DMS153 (cell line): ENCODE data around the gene PAK1.
A peak's percentile ranks its signal among the peaks of the same experiment; 100 is the strongest.
"Not testable (repeated sequence)": the region's sequence is repeated elsewhere in the genome, so short reads cannot be mapped to it uniquely, and the experiment has no call there.

Experiments
- DNase-seq: peaks from one replicate; lab custom pipeline; 2025; lab: John Stamatoyannopoulos, UW

The PAK1 gene

DNA sequence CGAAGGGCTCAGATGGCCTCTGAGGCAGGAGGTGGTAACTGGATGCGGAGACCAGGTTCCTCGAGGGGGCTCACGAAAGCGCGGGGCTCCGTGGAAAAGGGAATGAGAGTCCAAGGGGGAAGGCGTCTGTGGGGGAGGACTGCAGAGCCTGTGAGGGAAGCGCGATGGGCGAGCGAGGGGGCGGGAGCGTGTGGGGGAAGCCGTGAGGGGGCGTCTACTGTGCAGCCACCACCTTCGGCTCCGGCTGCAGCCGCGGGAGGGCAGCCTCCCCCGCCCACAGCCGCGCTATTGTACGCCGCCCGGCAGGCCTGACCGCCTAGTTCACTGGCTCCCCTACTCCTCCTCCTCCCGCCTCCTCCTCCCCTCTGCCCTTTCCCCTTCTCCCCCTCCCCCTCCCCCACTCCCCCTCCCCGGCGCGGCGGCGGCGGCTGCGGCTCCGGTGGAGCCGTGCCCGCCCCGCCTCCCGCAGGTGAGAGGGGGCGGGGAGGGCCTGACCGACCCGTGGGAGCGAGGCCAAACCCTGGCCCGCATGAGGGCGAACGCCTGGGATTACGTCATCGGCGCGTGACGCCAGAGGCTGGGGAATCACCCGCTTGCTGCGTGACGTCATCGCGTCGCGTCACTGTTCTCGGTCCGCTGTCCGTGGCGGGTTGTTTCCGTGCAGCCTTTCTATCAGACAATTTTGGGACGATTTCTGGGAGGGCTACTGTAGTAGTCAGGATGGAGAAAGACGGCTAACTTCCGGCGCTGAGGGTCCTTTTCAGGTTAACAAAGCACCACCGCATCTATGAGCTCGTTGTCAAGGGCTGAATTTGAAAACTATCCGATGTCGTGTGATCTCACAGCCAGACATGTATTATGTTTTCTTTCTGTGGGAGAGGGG lies at the start of gene PAK1:
TSS of gene PAK1 (minus strand) at position 294 of the 883 bp plus-strand sequence. CDS start 81,574 bp downstream, outside the sequence.
- peak; percentile 91 for DNase-seq

DNA sequence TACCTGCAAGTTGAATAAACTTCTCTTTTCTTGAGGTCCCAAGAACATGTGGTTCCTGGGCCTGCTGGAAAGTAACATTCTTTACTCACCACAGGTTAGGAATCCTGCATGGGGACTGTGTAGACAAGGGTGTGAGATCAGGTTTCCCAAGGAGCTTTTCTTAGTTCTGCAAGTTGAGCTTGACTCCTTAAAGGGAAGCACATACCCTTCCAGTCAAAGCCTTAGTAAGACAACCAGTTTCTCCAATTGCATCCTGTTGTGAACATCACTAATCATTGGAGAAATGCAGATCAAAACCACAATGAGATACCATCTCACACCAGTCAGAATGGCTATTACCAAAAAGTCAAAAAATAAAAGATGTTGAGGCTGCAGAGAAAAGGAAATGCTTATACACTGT lies 48.3 kb upstream of the PAK1 start:
- no peak for DNase-seq

DNA sequence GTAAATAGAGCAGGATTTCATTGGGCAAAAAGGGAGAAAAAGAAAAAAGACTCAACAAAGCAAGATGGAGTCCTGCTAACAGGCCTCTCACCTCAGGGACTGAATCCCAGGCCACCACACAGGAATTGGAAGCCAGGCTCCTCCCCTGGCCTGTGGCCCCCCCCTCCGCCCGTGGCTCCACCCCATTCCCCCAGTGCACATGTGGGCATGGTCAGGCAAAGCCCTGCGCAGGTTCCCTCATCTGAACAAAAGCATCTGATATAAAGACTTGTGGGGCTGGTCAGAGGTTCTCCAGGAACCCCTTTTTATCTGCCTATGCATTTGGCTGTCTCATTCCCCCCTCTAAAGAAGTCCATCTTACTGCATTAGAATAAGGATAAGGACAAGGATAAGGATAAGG lies 46.0 kb upstream of the PAK1 start:
- DNase-seq: no peak

DNA sequence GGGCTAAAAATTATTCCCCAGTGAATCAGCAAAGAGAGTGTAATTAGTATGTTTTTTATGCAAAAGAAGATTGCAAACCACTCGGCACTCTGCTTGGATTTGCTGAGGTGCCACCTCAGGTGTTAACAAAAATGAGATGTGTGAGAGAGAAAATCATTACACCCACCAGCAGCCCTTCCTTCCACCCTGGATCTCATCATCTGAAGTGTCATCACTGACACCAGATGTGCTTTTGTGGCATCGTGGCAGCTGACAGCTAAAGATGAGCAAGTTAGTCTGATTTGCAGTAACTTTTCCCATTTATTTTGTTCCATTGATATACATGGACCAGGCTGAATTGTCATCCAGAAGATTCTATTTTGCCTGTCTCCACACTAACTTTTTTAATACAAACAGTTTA lies 44.6 kb upstream of the PAK1 start:
- no peak for DNase-seq

DNA sequence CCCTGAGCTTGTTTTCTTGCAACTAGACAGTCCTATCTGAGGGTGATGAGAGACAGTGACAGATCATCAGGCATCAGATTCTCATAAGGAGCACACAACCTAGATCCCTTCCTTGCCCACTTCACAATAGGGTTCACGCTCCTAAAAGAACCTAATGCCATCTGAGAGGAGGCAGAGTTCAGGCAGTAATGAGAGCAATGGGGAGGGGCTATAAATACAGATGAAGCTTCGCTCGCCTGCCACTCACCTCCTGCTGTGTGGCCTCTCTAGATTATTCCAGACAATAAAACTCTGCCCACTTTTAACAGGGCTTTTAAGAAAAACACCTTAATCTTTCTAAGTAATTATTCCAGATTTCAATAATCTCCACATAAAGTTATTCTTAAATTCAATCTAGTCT lies 43.9 kb upstream of the PAK1 start:
- DNase-seq: no peak

DNA sequence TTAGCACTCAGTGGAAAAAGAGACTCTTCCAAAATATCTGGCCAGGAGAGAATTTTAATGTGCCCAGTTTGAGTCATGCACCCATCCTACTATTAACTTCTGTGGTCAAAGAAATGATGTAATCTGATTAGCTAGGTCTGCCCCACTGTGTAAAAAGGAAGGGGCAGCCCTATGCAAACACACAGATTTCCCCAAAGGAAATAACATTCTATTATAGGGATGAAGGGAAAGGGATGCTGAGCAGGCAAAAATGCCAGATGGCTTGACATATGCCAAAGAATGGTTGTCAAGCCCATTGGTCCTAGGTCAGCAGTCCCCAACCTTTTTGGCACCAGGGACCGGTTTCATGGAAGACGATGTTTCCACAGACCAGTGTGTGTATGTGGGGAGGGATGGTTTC lies 43.3 kb upstream of the PAK1 start:
- DNase-seq: no peak

DNA sequence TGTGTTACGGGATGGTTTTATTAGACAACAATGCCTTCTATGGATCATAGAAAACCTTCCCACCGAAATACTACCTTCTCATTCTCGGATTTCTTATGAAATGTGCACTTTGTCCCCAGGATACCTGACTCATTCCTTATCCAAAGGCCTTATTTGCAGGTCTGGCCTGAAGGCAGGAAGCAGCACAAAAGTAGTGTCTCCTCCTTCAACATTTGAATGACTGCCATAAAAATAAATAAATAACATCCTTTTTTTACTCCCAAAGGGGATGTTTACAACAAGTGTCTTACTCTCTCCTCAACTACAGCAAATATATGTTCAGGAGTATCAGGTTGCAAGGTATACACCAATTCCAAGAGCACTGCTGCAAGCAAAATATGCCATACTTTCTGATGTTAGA lies 41.6 kb upstream of the PAK1 start:
- DNase-seq: peak; percentile 69

DNA sequence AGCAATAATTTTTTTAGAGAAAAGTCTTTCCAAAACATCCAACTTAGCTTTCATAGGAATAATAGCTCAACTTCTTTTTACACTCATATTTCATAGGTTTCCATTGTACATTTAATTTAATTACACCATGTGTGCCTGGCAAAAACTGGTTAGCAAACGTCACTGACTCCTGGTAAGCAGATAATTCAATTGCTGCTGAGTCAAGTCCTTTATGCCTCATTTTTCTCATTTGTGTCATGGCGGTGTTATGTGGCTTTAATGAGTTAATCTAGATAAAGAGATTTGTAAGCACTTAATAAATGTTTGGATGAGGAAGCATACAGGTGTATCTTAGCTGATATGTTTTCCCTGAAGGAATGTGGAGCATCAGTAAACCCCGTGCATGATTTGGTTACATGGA lies 41.2 kb upstream of the PAK1 start:
- DNase-seq: no peak

DNA sequence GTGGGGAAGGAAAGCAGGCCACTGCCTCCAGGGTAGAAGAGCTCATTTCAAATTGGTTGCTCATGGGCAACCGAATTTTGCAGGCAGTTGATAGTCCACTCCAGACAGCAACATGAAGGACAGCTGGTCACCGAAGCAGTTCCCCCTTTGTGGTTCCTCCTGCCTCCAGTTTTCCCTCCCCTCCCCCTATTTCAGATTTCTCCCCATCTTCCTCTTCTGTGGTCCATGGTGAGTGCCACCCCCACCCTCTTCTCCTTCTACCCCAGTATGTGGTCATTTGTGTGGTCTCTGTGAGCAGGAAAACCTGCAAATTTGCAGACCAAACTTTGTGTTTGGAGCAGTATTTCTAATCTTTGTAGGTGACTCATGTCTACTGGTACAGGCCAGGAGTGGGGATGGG lies 38.2 kb upstream of the PAK1 start:
- no peak for DNase-seq

DNA sequence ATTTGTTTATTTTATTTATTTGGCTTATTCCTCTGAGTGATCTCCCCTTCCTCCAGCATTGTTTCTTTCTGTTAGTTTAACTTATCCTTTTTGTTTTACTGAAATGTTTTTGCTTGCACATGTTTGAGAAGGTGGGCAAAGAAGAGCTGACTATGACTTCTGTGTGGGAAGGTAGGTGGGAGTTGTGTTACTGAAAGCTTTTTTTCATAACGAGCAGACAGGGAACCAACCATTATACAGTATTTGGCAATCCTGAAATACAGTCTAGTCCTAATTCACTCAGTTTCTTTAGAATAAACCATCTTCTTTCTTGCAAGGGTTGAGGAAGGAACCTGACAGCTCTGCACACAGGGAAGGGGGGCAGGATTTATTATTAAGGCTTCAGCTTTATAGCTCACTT lies 37.0 kb upstream of the PAK1 start:
- DNase-seq: no peak

DNA sequence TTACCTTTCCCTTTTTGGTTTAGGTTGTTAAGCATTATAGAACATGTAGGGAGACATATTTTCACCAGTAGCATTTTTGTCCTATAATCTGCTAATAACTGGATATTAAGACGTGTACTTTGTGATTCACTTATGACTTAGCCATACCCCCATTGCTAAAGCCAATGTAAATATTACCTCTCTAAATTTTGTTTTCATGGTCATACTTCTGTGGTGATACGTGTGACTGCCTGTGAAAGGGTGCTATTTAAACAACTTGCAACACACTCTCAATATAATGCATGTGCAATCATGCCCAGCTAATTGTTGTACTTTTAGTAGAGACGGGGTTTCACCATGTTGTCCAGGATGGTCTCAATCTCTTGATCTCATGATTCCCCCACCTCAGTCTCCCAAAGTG lies 36.2 kb upstream of the PAK1 start:
- no peak for DNase-seq

DNA sequence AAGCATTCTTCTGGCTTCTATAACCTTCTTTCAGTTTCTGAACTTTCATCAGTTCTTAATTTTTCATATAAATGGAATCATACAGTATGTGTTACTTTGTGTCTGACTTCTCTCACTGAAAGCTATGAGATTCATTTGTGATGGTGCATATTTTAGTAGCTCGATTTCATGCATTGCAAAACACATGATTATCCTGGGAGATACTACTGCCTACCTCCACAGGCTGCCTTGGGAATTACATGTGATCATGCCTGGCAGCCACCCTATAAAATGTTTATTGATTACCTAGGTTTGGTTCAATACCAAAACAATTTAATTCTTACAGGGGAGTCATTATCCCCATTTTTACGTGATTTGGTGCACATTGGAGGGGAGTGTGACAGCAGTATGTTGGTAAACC lies 34.1 kb upstream of the PAK1 start:
- no peak for DNase-seq

DNA sequence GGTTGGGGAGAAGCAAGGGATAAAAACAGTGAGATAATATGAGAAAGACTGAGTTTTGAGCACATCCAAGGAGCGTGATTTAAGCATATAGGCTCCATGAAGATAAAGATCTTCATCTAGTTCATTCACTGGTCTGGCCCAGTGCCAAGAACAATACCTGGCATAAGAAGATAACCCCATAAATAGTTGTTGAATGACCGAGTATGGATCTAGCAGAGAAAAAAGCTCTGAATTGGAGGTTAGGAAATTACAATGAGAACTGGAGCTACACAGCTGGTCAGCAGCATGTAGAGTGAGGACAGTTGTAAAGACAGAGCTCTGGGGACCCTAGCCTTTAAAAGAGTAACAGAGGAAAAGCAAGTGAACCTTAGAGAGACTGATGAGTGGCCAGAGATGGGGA lies 33.0 kb upstream of the PAK1 start:
- no peak for DNase-seq

DNA sequence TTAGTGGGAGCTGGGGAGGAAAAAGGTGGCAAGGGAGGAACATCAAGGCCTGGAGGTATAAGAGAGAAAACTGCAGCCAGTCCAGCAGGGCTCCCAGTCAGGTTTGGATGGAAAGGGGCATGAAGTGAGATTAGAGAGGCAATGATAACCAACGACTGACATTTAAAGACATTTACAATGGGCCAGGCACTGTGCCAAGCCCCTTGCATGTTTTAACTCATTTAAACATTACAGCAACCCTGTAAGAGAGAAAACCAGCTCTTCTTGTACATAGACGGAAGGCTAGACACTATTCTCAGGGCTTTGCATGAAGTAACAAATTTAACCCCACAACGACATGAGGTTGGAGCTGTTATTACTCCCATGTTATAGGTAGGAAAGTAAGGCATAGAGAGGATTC lies 32.1 kb upstream of the PAK1 start:
- no peak for DNase-seq

DNA sequence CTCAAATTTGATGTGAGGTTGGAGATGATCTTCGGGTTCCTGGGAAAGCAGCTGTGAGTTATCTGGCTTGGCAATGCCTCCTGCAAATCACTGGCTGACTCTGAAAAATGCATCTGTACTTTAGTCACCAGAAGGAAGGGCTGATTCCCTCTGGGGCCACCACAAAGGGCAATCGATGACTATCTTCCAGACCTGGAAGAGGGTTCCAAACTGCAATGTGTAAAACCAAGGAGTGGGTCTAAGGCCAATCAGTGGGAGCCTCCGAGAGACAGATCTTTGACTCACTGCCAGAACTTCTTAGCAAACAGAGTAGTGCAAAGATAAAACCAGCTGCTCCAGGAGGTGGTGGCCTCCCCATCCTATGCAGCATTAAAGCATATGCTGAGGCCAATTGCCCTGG lies 29.1 kb upstream of the PAK1 start:
- DNase-seq: no peak

DNA sequence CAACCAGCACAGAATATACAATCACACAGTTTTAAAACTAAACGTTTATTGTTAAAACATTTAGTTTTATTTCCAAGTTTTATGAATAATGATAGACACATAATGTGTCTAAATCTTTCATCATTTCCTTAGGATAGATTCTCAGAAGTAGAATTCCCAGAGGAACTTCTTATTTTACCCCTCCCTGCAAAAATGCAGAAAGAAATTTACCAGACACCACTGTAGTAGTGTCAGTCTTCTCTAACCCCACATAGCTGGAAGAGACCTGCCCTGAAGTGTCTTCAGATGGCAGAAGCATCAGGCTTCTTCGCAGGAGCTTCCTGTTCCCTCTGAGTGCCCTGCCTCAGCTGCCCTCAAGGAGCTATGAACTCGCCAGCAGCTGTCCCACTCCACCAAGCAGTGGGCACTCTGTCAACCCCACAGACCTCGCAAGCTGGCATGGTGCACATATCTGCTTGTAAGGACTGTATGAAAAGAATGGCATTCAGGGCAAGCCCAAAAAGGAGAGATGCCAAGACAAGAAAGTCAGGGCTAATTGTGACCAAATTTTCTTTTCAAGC lies 28.5 kb upstream of the PAK1 start:
- no peak for DNase-seq

DNA sequence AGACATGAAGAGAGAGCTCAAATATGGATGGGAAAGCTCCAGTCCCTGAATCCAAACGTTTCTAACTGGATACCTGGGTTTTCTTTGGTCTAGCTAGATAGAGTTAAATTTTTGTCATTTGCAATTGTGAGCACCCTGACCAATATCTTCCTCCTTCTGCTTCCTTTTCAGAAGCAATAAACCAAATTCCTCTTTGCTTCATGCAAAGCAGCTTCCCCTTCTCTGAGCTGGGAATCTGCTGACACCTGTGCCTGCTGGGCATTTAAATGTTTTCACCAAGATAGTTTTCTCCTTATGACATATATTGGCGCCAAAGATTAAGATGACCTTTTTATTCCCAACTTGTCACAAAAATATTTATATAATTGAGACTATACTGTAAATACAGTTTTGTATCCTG lies 27.9 kb upstream of the PAK1 start:
- DNase-seq: no peak

DNA sequence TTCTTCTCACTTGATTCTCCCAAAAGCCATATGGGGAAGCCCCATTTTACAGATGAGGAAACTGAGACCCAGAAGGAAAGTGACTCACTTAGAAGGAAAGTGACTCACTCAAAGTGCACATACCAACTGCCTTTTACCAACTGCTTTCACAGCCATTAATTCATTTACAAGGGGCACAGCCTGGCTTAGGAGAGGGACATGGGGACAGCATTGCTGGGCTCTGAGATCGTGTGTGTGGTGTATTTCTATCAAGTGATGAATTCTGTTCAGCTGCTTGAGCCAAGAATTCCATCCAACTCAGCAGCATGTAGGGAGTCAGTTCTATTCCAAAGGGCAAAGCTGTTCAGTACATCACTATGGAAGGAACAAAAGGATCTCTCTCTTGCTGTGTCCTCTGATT lies 23.5 kb upstream of the PAK1 start:
- DNase-seq: no peak

DNA sequence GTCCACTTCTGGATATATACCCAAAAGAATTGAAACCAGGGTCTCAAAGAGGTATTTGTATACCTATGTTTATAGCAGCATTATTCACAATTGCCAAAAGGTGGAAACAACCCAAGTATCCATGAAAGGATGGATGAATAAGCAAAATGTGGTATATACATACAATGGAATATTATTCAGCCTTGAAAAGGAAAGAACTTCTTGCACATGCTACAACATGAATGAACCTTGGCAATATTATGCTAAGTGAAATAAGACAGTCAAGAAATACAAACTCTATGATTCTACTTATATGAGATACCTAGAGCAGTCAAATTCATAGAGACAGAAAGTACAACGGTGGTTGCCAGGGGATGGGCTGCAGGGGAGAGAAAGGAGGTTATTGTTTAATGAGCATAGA lies 21.6 kb upstream of the PAK1 start:
- DNase-seq: no peak

DNA sequence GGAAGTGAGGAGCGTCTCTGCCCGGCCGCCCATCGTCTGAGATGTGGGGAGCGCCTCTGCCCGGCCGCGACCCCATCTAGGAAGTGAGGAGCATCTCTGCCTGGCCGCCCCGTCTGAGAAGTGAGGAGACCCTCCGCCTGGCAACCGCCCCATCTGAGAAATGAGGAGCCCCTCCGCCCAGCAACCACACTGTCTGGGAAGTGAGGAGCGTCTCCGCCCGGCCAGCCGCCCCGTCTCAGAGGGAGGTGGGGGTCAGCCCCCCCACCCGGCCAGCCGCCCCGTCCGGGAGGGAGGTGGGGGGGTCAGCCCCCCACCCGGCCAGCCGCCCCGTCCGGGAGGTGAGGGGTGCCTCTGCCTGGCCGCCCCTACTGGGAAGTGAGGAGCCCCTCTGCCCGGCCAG lies 16.1 kb upstream of the PAK1 start:
- not testable (repeated sequence) for DNase-seq

DNA sequence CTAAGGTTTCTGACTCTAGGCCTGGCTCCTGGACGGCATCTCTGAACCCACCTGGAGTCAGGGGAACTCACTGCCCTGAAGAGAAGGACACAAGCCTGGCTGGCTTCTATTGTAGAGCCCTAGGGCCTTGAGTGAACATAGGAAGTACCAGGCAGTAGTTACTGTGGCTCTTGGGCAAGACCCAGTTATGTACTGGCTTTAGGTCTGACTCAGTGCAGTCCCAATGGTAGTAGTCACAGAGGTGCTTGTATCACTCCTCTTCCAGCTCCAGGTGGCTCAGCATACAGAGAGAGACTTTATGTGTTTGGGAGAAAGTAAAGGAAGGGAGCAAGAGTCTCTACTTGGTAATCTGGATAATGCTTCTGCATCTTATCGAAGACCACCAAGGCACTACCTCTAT lies 13.9 kb upstream of the PAK1 start:
- DNase-seq: no peak

DNA sequence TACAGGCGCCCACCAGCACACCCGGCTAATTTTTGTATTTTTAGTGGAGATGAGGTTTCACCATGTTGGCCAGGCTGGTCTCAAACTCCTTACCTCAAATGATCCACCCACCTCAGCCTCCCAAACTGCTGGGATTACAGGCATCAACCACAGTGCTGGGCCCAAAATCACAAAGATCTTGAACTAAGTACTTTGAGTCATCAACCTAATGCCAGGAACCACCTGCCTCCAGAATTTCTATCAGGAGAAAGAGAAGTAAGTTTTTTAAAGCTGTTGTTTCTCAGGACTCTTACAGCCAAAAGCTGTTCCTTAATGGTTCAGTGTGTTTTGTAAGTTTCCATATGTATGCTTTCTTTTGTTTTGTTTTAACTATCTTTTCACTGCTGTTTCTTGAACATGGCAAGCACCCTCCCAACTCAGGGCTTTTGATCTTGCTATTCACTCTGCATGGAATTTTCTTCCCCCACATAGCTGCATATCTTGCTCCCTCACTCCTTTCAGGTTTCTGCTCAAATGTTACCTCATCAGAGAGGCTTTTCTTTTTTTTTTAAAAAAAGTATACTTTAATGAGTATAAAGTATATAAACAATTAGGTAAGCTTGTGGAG lies 6.0 kb upstream of the PAK1 start:
- no peak for DNase-seq

DNA sequence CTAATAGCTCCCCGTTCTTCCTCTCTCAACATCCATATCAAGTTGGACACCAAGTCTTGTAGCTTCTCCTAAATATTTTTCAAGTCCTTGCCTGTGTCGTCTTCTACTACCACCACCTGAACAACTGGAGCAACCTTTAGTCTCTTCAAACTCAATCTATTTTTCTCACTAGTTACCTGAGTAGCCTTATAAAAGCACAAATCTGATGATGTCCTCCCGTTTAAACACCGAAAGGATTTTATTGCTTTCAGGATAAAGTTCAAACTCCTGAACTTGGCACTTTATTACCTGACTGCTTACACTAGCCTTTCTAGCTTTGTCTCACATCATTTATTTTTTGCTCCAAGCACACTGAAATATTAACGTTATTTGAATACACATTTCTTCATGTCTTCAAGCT lies 1.3 kb upstream of the PAK1 start:
- DNase-seq: no peak

DNA sequence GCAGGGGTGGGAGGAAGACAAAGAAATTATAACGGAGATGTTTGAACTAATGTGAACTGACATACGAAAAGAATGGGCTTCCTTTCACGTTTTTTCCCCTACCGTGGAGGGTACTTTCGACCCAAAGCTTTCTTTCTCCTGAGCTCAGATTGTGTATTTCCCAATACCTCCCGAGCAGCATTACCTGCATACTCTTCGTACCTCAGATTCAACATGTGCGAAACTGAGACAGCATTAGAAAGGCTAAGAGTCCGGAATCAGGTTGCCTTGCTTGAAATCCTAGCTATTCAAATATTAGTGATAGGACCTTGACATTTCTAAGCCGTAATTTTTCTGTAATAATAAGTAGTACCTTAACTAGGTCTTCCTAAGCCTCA lies 778 bp upstream of the PAK1 start:
- no peak for DNase-seq
